ENCODE measurements around the gene PINK1. TPM values are rescaled to one million over a fixed set of nuclear protein-coding genes. Genes with fewer than 3 reads are reported as not detected.

PINK1 gene
- total RNA-seq, 3 donors from 2014 or later (not counting 1 experiment from before 2014, with no cell fraction given), result 10.8 to 16.2 (median 15.0) TPM

DNA sequence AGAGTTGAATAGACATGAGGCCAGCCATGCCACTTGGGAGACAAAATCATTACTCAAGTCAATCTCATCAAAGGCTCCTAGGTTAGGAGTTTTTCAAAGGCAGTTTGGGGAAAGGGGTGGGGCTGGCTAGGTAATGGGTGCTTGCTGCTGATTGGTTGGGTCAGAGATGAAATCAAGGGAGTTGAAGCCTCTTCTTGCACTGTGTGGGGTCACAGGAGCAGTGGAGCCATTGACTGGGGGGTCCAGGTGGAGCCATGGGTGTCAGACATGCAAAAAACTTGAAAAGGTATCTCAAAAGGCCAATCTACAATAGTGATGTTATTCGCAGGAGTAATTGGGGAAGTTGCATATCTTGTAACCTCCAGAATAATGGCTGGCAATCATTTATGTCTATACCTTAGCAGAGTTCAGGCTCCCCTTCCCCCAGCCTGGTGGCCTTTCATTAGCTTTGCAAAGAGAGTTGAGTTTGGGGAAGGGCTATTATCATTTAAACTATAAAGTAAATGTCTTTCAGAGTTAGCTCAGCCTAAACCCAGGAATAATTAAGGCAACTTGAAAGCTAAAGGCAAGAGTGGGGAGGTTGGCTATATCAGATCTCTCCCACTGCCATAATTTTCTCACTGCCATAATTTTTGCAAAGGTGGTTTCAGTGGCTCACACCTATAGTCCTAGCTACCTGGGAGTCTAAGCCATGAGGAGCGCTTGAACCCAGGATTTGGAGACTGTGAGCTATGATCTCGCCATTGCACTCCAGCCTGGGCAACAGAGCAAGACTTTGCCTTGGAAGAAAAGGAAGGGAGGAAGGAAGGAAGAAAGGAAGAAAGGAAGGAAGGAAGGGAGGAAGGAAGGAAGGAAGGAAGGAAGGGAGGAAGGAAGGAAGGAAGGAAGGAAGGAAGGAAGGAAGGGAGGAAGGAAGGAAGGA lies 7.8 kb upstream of the PINK1 start:
- H3K27me3 ChIP-seq (ENCODE audit: control insufficient read depth, insufficient read depth, low read length), result no peaks in the 10 kb centered on the region
- TF ChIP-seq, protein P1, sequence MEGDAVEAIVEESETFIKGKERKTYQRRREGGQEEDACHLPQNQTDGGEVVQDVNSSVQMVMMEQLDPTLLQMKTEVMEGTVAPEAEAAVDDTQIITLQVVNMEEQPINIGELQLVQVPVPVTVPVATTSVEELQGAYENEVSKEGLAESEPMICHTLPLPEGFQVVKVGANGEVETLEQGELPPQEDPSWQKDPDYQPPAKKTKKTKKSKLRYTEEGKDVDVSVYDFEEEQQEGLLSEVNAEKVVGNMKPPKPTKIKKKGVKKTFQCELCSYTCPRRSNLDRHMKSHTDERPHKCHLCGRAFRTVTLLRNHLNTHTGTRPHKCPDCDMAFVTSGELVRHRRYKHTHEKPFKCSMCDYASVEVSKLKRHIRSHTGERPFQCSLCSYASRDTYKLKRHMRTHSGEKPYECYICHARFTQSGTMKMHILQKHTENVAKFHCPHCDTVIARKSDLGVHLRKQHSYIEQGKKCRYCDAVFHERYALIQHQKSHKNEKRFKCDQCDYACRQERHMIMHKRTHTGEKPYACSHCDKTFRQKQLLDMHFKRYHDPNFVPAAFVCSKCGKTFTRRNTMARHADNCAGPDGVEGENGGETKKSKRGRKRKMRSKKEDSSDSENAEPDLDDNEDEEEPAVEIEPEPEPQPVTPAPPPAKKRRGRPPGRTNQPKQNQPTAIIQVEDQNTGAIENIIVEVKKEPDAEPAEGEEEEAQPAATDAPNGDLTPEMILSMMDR (IDR thresholded peaks at IDR 0.05), result no peak
- no peaks in the 10 kb centered on the region for H3K4me1 ChIP-seq (ENCODE audit: control insufficient read depth, insufficient read depth, low read length)
- intact Hi-C loops (cut with micrococcal nuclease), result no loop called here
- no peak overlapping the region for H3K4me3 Mint-ChIP-seq
- H3K4me3 ChIP-seq (ENCODE audit: low read length), result no peak overlapping the region
- H3K4me1 Mint-ChIP-seq, result no peaks in the 10 kb centered on the region
- H3K36me3 ChIP-seq (ENCODE audit: control insufficient read depth, insufficient read depth, low read length), result no peaks in the 10 kb centered on the region
- H3K27ac ChIP-seq (ENCODE audit: low read length), result no peak overlapping the region
- peaks cover 10 to 21% of the 10 kb centered on the region in 2 donors for H3K27me3 Mint-ChIP-seq (ENCODE audit: low read depth in 2 of 2)
- H3K36me3 Mint-ChIP-seq, result no peaks in the 10 kb centered on the region
- 92% methylated on average over 3 of the region's 3 CpGs for WGBS (ENCODE audit: insufficient coverage)
- H3K9me3 Mint-ChIP-seq, result no peaks in the 10 kb centered on the region
- H3K27ac Mint-ChIP-seq, result no peak overlapping the region
- DNase-seq, result no peak
- no peak for ATAC-seq
- H3K9me3 ChIP-seq (ENCODE audit: control insufficient read depth, insufficient read depth, low read length), result no peaks in the 10 kb centered on the region

DNA sequence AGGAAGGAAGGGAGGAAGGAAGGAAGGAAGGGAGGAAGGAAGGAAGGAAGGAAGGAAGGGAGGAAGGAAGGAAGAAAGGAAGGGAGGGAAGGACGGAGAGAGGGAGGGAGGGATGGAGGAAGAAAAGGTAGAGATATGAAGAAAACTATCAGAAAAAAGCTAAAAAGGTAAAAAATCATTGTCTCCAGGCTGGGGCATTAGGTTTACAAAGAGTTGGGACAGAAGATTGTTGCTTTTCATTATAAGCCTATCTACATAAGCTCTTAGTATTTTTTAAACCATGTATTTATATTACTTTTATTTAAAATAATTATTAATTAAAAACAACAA lies 7.2 kb upstream of the PINK1 start:
- Histone ChIP-seq H3K4me3 (ENCODE audit: low read length) (no peak overlapping the region), H3K36me3 (ENCODE audit: control insufficient read depth, insufficient read depth, low read length) (no peaks in the 10 kb centered on the region), H3K27ac (ENCODE audit: low read length) (no peak overlapping the region), H3K27me3 (ENCODE audit: control insufficient read depth, insufficient read depth, low read length) (no peaks in the 10 kb centered on the region), H3K9me3 (ENCODE audit: control insufficient read depth, insufficient read depth, low read length) (no peaks in the 10 kb centered on the region), H3K4me1 (ENCODE audit: control insufficient read depth, insufficient read depth, low read length) (no peaks in the 10 kb centered on the region)
- 50% methylated on average over 1 of the region's 1 CpG for WGBS (ENCODE audit: insufficient coverage)
- Mint-ChIP-seq H3K36me3 (no peaks in the 10 kb centered on the region), H3K27me3 (ENCODE audit: low read depth in 2 of 2) (peaks cover 10 to 21% of the 10 kb centered on the region in 2 donors), H3K4me1 (no peaks in the 10 kb centered on the region), H3K27ac (no peak overlapping the region), H3K4me3 (no peak overlapping the region), H3K9me3 (no peaks in the 10 kb centered on the region)
- TF ChIP-seq, protein P1 (IDR thresholded peaks at IDR 0.05), result no peak
- DNase-seq (no peak), ATAC-seq (no peak)
- intact Hi-C loops (cut with micrococcal nuclease), result no loop called here

DNA sequence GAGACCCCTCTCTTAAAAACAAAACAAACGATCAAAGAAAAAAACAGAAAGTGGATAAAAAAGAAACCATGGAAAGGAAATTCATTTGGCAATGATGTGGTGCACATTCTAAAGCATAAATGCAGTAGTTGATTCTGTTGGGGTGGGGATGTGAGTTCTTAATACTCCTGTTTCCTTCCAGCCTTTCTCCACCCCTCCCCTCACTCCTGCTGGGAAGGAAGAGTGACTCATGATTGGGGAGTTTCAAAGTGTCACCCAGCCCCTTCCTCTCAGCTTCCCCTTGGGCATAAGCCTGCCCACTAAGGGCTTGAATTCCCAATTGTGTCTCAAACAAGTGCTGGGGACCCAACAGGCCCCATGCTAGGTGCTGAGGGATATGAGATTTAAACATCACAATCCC lies 6.7 kb upstream of the PINK1 start:
- H3K4me1 ChIP-seq (ENCODE audit: control insufficient read depth, insufficient read depth, low read length), result no peaks in the 10 kb centered on the region
- H3K9me3 ChIP-seq (ENCODE audit: control insufficient read depth, insufficient read depth, low read length), result no peaks in the 10 kb centered on the region
- H3K9me3 Mint-ChIP-seq, result no peaks in the 10 kb centered on the region
- H3K4me3 Mint-ChIP-seq, result no peak overlapping the region
- no peaks in the 10 kb centered on the region for H3K36me3 ChIP-seq (ENCODE audit: control insufficient read depth, insufficient read depth, low read length)
- no peaks in the 10 kb centered on the region for H3K4me1 Mint-ChIP-seq
- intact Hi-C loops (cut with micrococcal nuclease), result no loop called here
- no peak for DNase-seq
- no peak for ATAC-seq
- no peak overlapping the region for H3K4me3 ChIP-seq (ENCODE audit: low read length)
- no peak overlapping the region for H3K27ac ChIP-seq (ENCODE audit: low read length)
- no peaks in the 10 kb centered on the region for H3K36me3 Mint-ChIP-seq
- H3K27me3 ChIP-seq (ENCODE audit: control insufficient read depth, insufficient read depth, low read length), result no peaks in the 10 kb centered on the region
- TF ChIP-seq, protein P1 (IDR thresholded peaks at IDR 0.05), result no peak
- peaks cover 10 to 21% of the 10 kb centered on the region in 2 donors for H3K27me3 Mint-ChIP-seq (ENCODE audit: low read depth in 2 of 2)
- H3K27ac Mint-ChIP-seq, result no peak overlapping the region
- 100% methylated on average over 1 of the region's 1 CpG for WGBS (ENCODE audit: insufficient coverage)
